Endothelial cell of umbilical vein (primary cell): ENCODE results near the gene TROAP. TPM values are rescaled to one million over a fixed set of nuclear protein-coding genes. Genes with fewer than 3 reads are reported as not detected.
"Not testable (repeated sequence)": the region's sequence is repeated elsewhere in the genome, so short reads cannot be mapped to it uniquely, and the experiment has no call there.

Source experiments
- BruUV-seq: library from RNA; stranded (reverse); fragments of 400-500 nt; replicated peaks from 2 replicates; lab custom pipeline; 2021; lab: Mats Ljungman, UMichigan
- CTCF ChIA-PET: fragments of 300-600, 350-600 bp; sonication (Branson Sonifier 250); formaldehyde crosslinking; loops from one replicate; lab custom pipeline; 2021; ENCODE audit warnings: antibody characterized with exemption, inconsistent platforms; lab: Charles Lee
- POLR2A ChIA-PET: fragments of 300-600, 350-600 bp; sonication (Branson Sonifier 250); formaldehyde crosslinking; loops from one replicate; lab custom pipeline; 2021; ENCODE audit warnings: antibody characterized with exemption, inconsistent platforms; lab: Charles Lee
- DNase-seq: peaks from one replicate; pipeline ENCODE4 v3.0.0-alpha.2; 2011; ENCODE audit warnings: low read depth, low spot score
- FAIRE-seq: peaks from 2 replicates; lab custom pipeline; 2011; peaks lifted over from hg19 to GRCh38; lab: Jason Lieb, UNC
- H2AFZ ChIP-seq: 2 replicates; pipeline ENCODE4 v1.6.0; 2012; ENCODE audit warnings: low read depth, low read length, control low read depth, inconsistent platforms
- H3K27ac ChIP-seq: 2 replicates; pipeline ENCODE4 v1.5.1; 2011; ENCODE audit warnings: low read depth, mild to moderate bottlenecking, control low read depth, low read length, moderate library complexity; ENCODE audit not compliant: insufficient read depth
- H3K27me3 ChIP-seq, 2 experiments: 2 replicates each; pipeline versions ENCODE4 v1.6.0 to v1.6.1; 2011; ENCODE audit warnings: low read length in 2 of 2, mixed read lengths in 1 of 2; ENCODE audit not compliant: control insufficient read depth in 2 of 2, insufficient read depth in 2 of 2
- H3K36me3 ChIP-seq, 2 experiments: 2 replicates in 1 of 2; 3 replicates in 1 of 2; pipeline ENCODE4 v1.5.1; 2011; ENCODE audit warnings: low read length in 2 of 2, mild to moderate bottlenecking in 1 of 2, moderate library complexity in 1 of 2; ENCODE audit not compliant: control insufficient read depth in 2 of 2, insufficient read depth in 2 of 2; ENCODE audit errors: extremely low read depth in 1 of 2
- H3K4me1 ChIP-seq: 3 replicates; pipeline ENCODE4 v1.5.1; 2011; ENCODE audit warnings: mild to moderate bottlenecking, low read length; ENCODE audit not compliant: control insufficient read depth, insufficient read depth; ENCODE audit errors: extremely low read depth
- H3K4me2 ChIP-seq: 2 replicates; pipeline ENCODE4 v1.6.1; 2011; ENCODE audit warnings: low read length, control low read depth, mixed read lengths; ENCODE audit not compliant: insufficient read depth
- H3K4me3 ChIP-seq, 3 experiments: fragments of 200-600 bp in 1 of 3; sonication (generic), shearing (Covaris generic) in 1 of 3; replicated peaks in 1 of 3; 2 replicates each; pipeline ENCODE4 v1.5.1; 2011 to 2016; ENCODE audit warnings: control low read depth in 3 of 3, low read length in 3 of 3, mild to moderate bottlenecking in 2 of 3, inconsistent platforms in 1 of 3, low read depth in 1 of 3, moderate library complexity in 1 of 3; ENCODE audit not compliant: insufficient read depth in 1 of 3
- H3K79me2 ChIP-seq: 2 replicates; pipeline ENCODE4 v1.6.0; 2012; ENCODE audit warnings: low read length, inconsistent platforms; ENCODE audit not compliant: control insufficient read depth, insufficient read depth
- H3K9ac ChIP-seq: replicated peaks from 2 replicates; pipeline ENCODE3; 2011; ENCODE audit warnings: low read length, control low read depth; ENCODE audit not compliant: insufficient read depth; ENCODE audit errors: extremely low read depth
- H3K9me1 ChIP-seq: replicated peaks from 3 replicates; pipeline ENCODE4 v1.6.0; 2011; ENCODE audit warnings: mild to moderate bottlenecking, low read length; ENCODE audit not compliant: control insufficient read depth, insufficient read depth; ENCODE audit errors: extremely low read depth
- H3K9me3 ChIP-seq: replicated peaks from 2 replicates; pipeline ENCODE4 v1.5.1; 2012; ENCODE audit warnings: low read length, inconsistent platforms; ENCODE audit not compliant: control insufficient read depth, insufficient read depth
- H4K20me1 ChIP-seq: replicated peaks from 2 replicates; pipeline ENCODE3; 2011; ENCODE audit warnings: mild to moderate bottlenecking, low read length; ENCODE audit not compliant: control insufficient read depth, insufficient read depth; ENCODE audit errors: extremely low read depth
- CTCF ChIP-seq, 2 donors: IDR thresholded peaks; 1 replicate in 1 of 2; 2 replicates in 1 of 2; pipeline ENCODE4 v1.5.1; 2011; ENCODE audit warnings: low read length in 2 of 2, mild to moderate bottlenecking in 2 of 2, moderate library complexity in 2 of 2, control low read depth in 1 of 2, inconsistent platforms in 1 of 2, low read depth in 1 of 2; ENCODE audit not compliant: insufficient read depth in 1 of 2; ENCODE audit errors: extremely low read depth in 1 of 2
- GATA2 ChIP-seq: IDR thresholded peaks from 2 replicates; pipeline ENCODE4 v1.7.0; 2011; ENCODE audit warnings: low read depth, mild to moderate bottlenecking, moderate library complexity, mixed read lengths, low read length; ENCODE audit not compliant: insufficient read length, insufficient read depth
- JUN ChIP-seq: IDR thresholded peaks from 2 replicates; pipeline ENCODE4 v1.6.1; 2011; ENCODE audit warnings: borderline replicate concordance, low read depth; ENCODE audit not compliant: insufficient read length, insufficient read depth
- MAX ChIP-seq: IDR thresholded peaks from 2 replicates; pipeline ENCODE4 v1.6.1; 2011; ENCODE audit not compliant: insufficient read depth, insufficient read length
- MYC ChIP-seq: IDR thresholded peaks from one replicate; pipeline ENCODE4 v1.6.1; 2011; ENCODE audit warnings: mild to moderate bottlenecking, low read depth, low read length
- POLR2A ChIP-seq: IDR thresholded peaks from 2 replicates; pipeline ENCODE4 v1.6.1; 2012; ENCODE audit warnings: low read depth, mild to moderate bottlenecking, control low read depth, low read length
- POLR2AphosphoS5 ChIP-seq: IDR thresholded peaks from 2 replicates; pipeline ENCODE4 v1.6.1; 2012; ENCODE audit warnings: low read depth, mild to moderate bottlenecking, control low read depth, low read length, moderate library complexity; ENCODE audit not compliant: insufficient read depth
- dilution Hi-C: fragments of 300-500 bp; cut with MboI; formaldehyde crosslinking; loops from one replicate; pipeline ENCODE4 v1.15.0; 2019; ENCODE audit warnings: low sequenced_read_pairs; ENCODE audit not compliant: extremely low pct_ligation_motif_present
- intact Hi-C: fragments of 100-400 bp; cut with micrococcal nuclease; formaldehyde crosslinking; loops from one replicate; pipeline ENCODE4 v1.10.0; 2022
- polyA plus RNA-seq, 4 experiments: library from polyadenylated mRNA; depleted of rRNA in 3 of 4; stranded (reverse) in 3 of 4; unstranded in 1 of 4; fragments of >200 nt; gene quantifications; 2 replicates each; pipeline versions ENCODE4 v1.2.1 to v1.2.3, GENCODE V29; 2011 to 2012; ENCODE audit warnings: missing spikeins in 1 of 4
- total RNA-seq: library from RNA; stranded (reverse); gene quantifications from 2 replicates; pipeline ENCODE4 v1.2.3, GENCODE V29; 2021

The TROAP gene
- total and polyA plus RNA-seq, 2 donors (not counting 3 experiments of a cell fraction or from before 2014, with no cell fraction given) = 31.7 to 68.6 TPM

- H4K20me1 ChIP-seq = no peaks in the 10 kb centered on the region
- POLR2A ChIA-PET = no interaction called here
- dilution Hi-C loops = no loop called here
- DNase-seq (no peak), FAIRE-seq (no peak)
- H3K36me3 ChIP-seq = no peaks in the 10 kb centered on the region
- H3K4me1 ChIP-seq = no peaks in the 10 kb centered on the region
- intact Hi-C loops = no loop called here
- no peaks in the 10 kb centered on the region for H3K9me3 ChIP-seq
- no peak overlapping the region for H3K9ac ChIP-seq
- BruUV-seq = no TSS peak
- no peaks in the 10 kb centered on the region for H3K79me2 ChIP-seq
- no peaks in the 10 kb centered on the region for H3K27me3 ChIP-seq
- CTCF ChIA-PET = interaction anchor here (0.8 to 1.1 kb wide), 2 partner anchors 10 to 26 kb away, joined by 3 read pairs; no protein-coding TSS in a partner anchor
- no peak overlapping the region for H3K4me2 ChIP-seq
- no peak overlapping the region for H2AFZ ChIP-seq
- H3K4me3 ChIP-seq = no peak overlapping the region
- no peak overlapping the region for H3K27ac ChIP-seq
- TF ChIP-seq POLR2A = no peak
- no peak for TF ChIP-seq JUN
- TF ChIP-seq MAX = no peak
- TF ChIP-seq CTCF (IDR thresholded peaks at IDR 0.05; ENCODE audit: extremely low read depth in 1 of 2, insufficient read depth in 1 of 2, low read depth in 1 of 2, low read length in 2 of 2) = no peak
- no peak for TF ChIP-seq POLR2AphosphoS5
- TF ChIP-seq GATA2 = no peak
- TF ChIP-seq MYC = no peak
- H3K9me1 ChIP-seq = no peaks in the 10 kb centered on the region
These were observed 8.2 kb upstream of the TROAP start for GRCh38 chr12:49314811-49315210.

- POLR2A ChIA-PET, H3K4me1 ChIP-seq, H3K79me2 ChIP-seq, H4K20me1 ChIP-seq, H3K9me3 ChIP-seq, H3K9ac ChIP-seq, H3K27me3 ChIP-seq, dilution Hi-C loops, intact Hi-C loops, BruUV-seq, H3K4me2 ChIP-seq, H3K9me1 ChIP-seq, H3K27ac ChIP-seq, H3K36me3 ChIP-seq, DNase-seq, H2AFZ ChIP-seq, H3K4me3 ChIP-seq, FAIRE-seq: not testable (repeated sequence)
- CTCF ChIA-PET = interaction anchor here (1.1 to 3.5 kb wide), 2 partner anchors 15 to 41 kb away, joined by 4 to 11 read pairs; no protein-coding TSS in a partner anchor
These were observed 5.9 kb upstream of the TROAP start for GRCh38 chr12:49317118-49317517.

DNA sequence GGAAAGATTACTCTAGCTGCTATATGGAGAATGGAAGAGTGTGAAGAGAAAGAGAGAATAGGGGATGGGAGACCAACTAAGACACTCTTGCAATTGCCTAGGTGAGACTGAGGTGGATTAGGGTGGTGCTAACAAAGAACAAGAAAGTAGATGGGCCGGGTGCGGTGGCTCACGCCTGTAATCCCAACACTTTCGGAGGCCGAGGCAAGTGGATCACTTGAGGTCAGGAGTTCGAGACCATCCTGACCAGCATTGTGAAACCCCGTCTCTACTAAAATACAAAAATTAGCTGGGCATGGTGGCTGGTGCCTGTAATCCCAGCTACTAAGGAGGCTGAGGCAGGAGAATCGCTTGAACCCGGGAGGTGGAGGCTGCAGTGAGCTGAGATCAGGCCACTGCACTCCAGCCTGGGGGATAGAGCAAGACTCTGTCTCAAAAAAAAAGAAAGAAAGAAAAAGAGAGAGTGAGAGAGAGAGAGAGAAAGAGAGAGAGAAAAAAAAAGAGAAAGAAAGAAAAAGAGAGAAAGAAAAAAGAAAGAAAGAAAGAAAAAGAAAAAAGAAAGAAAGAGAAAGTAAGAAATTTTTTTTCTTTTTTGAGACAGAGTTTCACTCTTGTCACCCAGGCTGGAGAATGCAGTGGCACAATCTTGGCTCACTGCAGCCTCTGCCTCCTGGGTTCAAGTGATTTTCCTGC is 2.5 kb upstream of the TROAP start:
- H3K27ac ChIP-seq, H3K36me3 ChIP-seq, H3K9ac ChIP-seq, H4K20me1 ChIP-seq, dilution Hi-C loops, BruUV-seq, intact Hi-C loops, DNase-seq, H3K4me3 ChIP-seq, H2AFZ ChIP-seq, FAIRE-seq, H3K27me3 ChIP-seq, H3K9me3 ChIP-seq, H3K9me1 ChIP-seq, POLR2A ChIA-PET, H3K4me2 ChIP-seq: not testable (repeated sequence)
- Histone ChIP-seq H3K4me1 (peaks cover 12% of the 10 kb centered on the region), H3K79me2 (peaks cover 11% of the 10 kb centered on the region)
- CTCF ChIA-PET = interaction anchor here (0.7 kb wide), 1 partner anchor 23 kb away, joined by 3 read pairs; no protein-coding TSS in a partner anchor
